GM12878 (cell line): ENCODE data around the gene ACOT6. TPM values are rescaled to one million over a fixed set of nuclear protein-coding genes. Genes with fewer than 3 reads are reported as not detected.

Source experiments
- BCL3 ChIP-seq: IDR thresholded peaks from 2 replicates; pipeline ENCODE4 v1.6.1; 2011; ENCODE audit warnings: borderline replicate concordance, low read depth, mild to moderate bottlenecking, moderate library complexity, low read length; ENCODE audit not compliant: insufficient read depth, poor library complexity, severe bottlenecking
- BCLAF1 ChIP-seq: fragments of 450-650 bp; IDR thresholded peaks from 2 replicates; pipeline ENCODE4 v1.6.1; 2017; ENCODE audit warnings: antibody characterized with exemption, mild to moderate bottlenecking, moderate library complexity
- BMI1 ChIP-seq: fragments of 450-650 bp; IDR thresholded peaks from 2 replicates; pipeline ENCODE4 v1.6.1; 2016; ENCODE audit warnings: mild to moderate bottlenecking, moderate library complexity, borderline replicate concordance
- BRCA1 ChIP-seq: IDR thresholded peaks from 2 replicates; pipeline ENCODE4 v1.6.1; 2011; ENCODE audit warnings: low read depth, low read length, improper control_type of control experiment
- CTCF ChIP-seq, 3 experiments: IDR thresholded peaks in 2 of 3; conservative IDR thresholded peaks in 1 of 3; 2 replicates each; pipeline ENCODE4 v1.5.1; 2011; ENCODE audit warnings: low read depth in 3 of 3, low read length in 3 of 3, mild to moderate bottlenecking in 3 of 3, control low read depth in 2 of 3, moderate library complexity in 2 of 3, inconsistent platforms in 1 of 3, mixed read lengths in 1 of 3; ENCODE audit not compliant: control insufficient read depth in 2 of 3, insufficient read depth in 1 of 3; ENCODE audit errors: extremely low read depth in 1 of 3
- EZH2 ChIP-seq: IDR thresholded peaks from 2 replicates; pipeline ENCODE4 v1.6.1; 2012; ENCODE audit warnings: low read depth, mild to moderate bottlenecking, control low read depth, inconsistent platforms, low read length, borderline replicate concordance; ENCODE audit not compliant: control insufficient read depth
- HDGF ChIP-seq: fragments of 450-650 bp; IDR thresholded peaks from 2 replicates; pipeline ENCODE4 v1.6.1; 2016; ENCODE audit warnings: antibody characterized with exemption
- LARP7 ChIP-seq: fragments of 450-650 bp; IDR thresholded peaks from 2 replicates; pipeline ENCODE4 v1.6.1; 2017; ENCODE audit warnings: mild to moderate bottlenecking
- MYC ChIP-seq: IDR thresholded peaks from 2 replicates; pipeline ENCODE4 v1.6.1; 2011; ENCODE audit warnings: mild to moderate bottlenecking, low read length, moderate library complexity, inconsistent platforms; ENCODE audit not compliant: insufficient read depth, insufficient replicate concordance, insufficient read length, severe bottlenecking
- POLR2AphosphoS5 ChIP-seq: IDR thresholded peaks from 2 replicates; pipeline ENCODE4 v1.6.1; 2011; ENCODE audit warnings: mild to moderate bottlenecking, low read length, inconsistent platforms
- RAD51 ChIP-seq: fragments of 450-650 bp; IDR thresholded peaks from 2 replicates; pipeline ENCODE4 v1.6.1; 2016; ENCODE audit warnings: moderate library complexity, mild to moderate bottlenecking, inconsistent platforms
- RBBP5 ChIP-seq: fragments of 200-600 bp; sonication (generic); conservative IDR thresholded peaks from 2 replicates; pipeline ENCODE4 v1.6.1; 2016
- SPI1 ChIP-seq: IDR thresholded peaks from 2 replicates; pipeline ENCODE4 v1.6.1; 2011; ENCODE audit warnings: low read depth, mild to moderate bottlenecking, low read length, moderate library complexity, borderline replicate concordance; ENCODE audit not compliant: insufficient read depth
- YY1 ChIP-seq: IDR thresholded peaks from 2 replicates; pipeline ENCODE4 v1.6.1; 2011; ENCODE audit warnings: low read depth, mild to moderate bottlenecking, low read length
- ZBTB4 ChIP-seq: fragments of 450-650 bp; formaldehyde crosslinking; IDR thresholded peaks from 2 replicates; pipeline ENCODE4 v1.4.0; 2022; ENCODE audit warnings: mild to moderate bottlenecking, moderate library complexity
- ZNF24 ChIP-seq: fragments of 450-650 bp; IDR thresholded peaks from 2 replicates; pipeline ENCODE4 v1.6.1; 2017; ENCODE audit warnings: antibody characterized with exemption, mild to moderate bottlenecking
- ZNF274 ChIP-seq: IDR thresholded peaks from one replicate; pipeline ENCODE4 v1.8.0; 2011; ENCODE audit not compliant: insufficient read length, insufficient read depth
- ZNF384 ChIP-seq: IDR thresholded peaks from 2 replicates; pipeline ENCODE4 v1.6.1; 2012; ENCODE audit warnings: low read depth, mild to moderate bottlenecking, low read length, improper control_type of control experiment, borderline replicate concordance
- ZZZ3 ChIP-seq: IDR thresholded peaks from 2 replicates; pipeline ENCODE4 v1.6.1; 2011; ENCODE audit warnings: low read depth; ENCODE audit not compliant: control insufficient read depth, insufficient read length
- polyA plus RNA-seq, 11 experiments: library from polyadenylated mRNA; depleted of rRNA in 4 of 11; unstranded in 6 of 11; stranded (reverse) in 5 of 11; fragments of >200 nt; fragmentation: Nextera tagmentation in 4 of 11; fragmentation: Illumina TruSeq in 1 of 11; extraction: Ambion mirVana in 4 of 11; extraction: Trizol in 1 of 11; gene quantifications; 1 replicate in 1 of 11; 2 replicates in 10 of 11; pipeline versions ENCODE4 v1.2.1 to v1.2.3, GENCODE V29; 2011 to 2016; ENCODE audit warnings: inconsistent platforms in 2 of 11, missing spikeins in 2 of 11, low read depth in 1 of 11
- total RNA-seq, 4 experiments: library from RNA; depleted of rRNA in 3 of 4; stranded (reverse); fragments of >200 nt in 3 of 4; fragmentation: Illumina TruSeq in 1 of 4; extraction: Trizol in 1 of 4; gene quantifications; 2 replicates each; pipeline versions ENCODE4 v1.2.1 to v1.2.3, GENCODE V29; 2013 to 2021

ACOT6 gene
- total and polyA plus RNA-seq, 10 of the 15 experiments (the other 5 are each of a cell fraction or from before 2014, with no cell fraction given) = not detected

GRCh38 chr14:73633116-73634010 lies 21.0 kb downstream of the ACOT6 start (continued):
- TF ChIP-seq SPI1 (no peak), ZBTB4 (CRISPR knock-in tag) (no peak), BRCA1 (no peak), EZH2 (no peak), LARP7 (0 out of 2 replicates have a peak, but pooled peaks have one; percentile 46), ZNF274 (no peak), BMI1 (no peak), YY1 (peak; percentile 66; the same call in 1 of the 2 replicates), ZNF24 (no peak), RAD51 (peak; percentile 79), ZNF384 (0 out of 2 replicates have a peak, but pooled peaks have one; percentile 11), HDGF (peak; percentile 61; the same call in 1 of the 2 replicates), MYC (no peak), BCL3 (no peak), POLR2AphosphoS5 (no peak), BCLAF1 (no peak), RBBP5 (no peak), CTCF (IDR thresholded peaks at IDR 0.05 in 2 of 3, conservative IDR thresholded peaks at IDR 0.05 in 1 of 3; ENCODE audit: control insufficient read depth in 2 of 3, extremely low read depth in 1 of 3, insufficient read depth in 1 of 3, low read depth in 3 of 3, low read length in 3 of 3) (peak; percentile 78 to 93 (median 83); a peak in 5 of 6 replicates), ZZZ3 (no peak)
